ENCODE measurements around the gene ISG15.

Gene ISG15

DNA sequence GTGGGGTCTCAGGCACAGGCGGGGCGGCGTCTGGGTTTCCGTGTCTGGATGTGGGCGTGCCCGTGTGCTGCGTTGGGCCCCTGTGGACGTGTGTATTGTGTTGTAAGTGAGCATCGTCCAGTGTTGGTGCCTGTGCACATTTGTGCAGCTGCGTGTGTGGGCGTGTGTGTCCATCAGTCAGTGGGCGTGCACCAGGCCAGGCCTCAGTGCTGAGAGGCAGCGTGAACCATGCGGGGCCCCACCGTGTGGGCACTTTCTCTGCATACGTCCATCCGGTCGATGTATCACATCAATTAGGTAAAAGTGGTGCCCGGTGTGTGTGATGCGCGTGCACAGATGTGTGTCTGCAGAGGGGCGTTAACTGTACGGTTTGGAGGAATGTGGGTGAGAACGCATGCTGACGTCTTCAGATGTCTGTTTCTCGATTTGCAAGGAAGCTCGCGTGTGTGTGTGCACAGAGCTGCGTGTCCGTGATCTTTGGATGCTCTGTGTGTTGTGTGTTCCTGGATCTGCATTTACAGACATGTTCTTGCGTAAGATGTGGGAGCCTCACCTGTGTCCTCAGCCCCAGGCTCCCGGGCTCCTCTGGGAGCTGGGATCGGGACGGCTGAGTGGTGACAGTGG, 31.3 kb downstream of the ISG15 start:
- Histone ChIP-seq H3K36me3 (ENCODE audit: insufficient read depth, low read length) (no peaks in the 10 kb centered on the region), H3K27ac (ENCODE audit: low read depth, low read length, poor library complexity, severe bottlenecking) (no peak overlapping the region), H4K20me1 (ENCODE audit: insufficient read depth, low read length) (no peaks in the 10 kb centered on the region), H3K4me3 (ENCODE audit: low read depth, low read length, poor library complexity, severe bottlenecking) (no peak overlapping the region), H3K79me2 (ENCODE audit: insufficient read depth, low read length) (no peaks in the 10 kb centered on the region), H3F3A (ENCODE audit: insufficient read depth, low read length) (no peaks in the 10 kb centered on the region), H2AFZ (ENCODE audit: low read length) (no peak overlapping the region), H3K4me1 (ENCODE audit: insufficient read depth, low read length, severe bottlenecking) (no peaks in the 10 kb centered on the region), H3K4me2 (ENCODE audit: low read length) (no peak overlapping the region), H3K27me3 (ENCODE audit: insufficient read depth, low read length) (no peaks in the 10 kb centered on the region), H3K9me2 (ENCODE audit: low read depth, low read length) (no peaks in the 10 kb centered on the region), H3K9ac (ENCODE audit: low read length) (no peak overlapping the region), H3K9me3 (ENCODE audit: low read length) (no peaks in the 10 kb centered on the region)
- TF ChIP-seq, protein P1, sequence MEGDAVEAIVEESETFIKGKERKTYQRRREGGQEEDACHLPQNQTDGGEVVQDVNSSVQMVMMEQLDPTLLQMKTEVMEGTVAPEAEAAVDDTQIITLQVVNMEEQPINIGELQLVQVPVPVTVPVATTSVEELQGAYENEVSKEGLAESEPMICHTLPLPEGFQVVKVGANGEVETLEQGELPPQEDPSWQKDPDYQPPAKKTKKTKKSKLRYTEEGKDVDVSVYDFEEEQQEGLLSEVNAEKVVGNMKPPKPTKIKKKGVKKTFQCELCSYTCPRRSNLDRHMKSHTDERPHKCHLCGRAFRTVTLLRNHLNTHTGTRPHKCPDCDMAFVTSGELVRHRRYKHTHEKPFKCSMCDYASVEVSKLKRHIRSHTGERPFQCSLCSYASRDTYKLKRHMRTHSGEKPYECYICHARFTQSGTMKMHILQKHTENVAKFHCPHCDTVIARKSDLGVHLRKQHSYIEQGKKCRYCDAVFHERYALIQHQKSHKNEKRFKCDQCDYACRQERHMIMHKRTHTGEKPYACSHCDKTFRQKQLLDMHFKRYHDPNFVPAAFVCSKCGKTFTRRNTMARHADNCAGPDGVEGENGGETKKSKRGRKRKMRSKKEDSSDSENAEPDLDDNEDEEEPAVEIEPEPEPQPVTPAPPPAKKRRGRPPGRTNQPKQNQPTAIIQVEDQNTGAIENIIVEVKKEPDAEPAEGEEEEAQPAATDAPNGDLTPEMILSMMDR (IDR thresholded peaks at IDR 0.05; ENCODE audit: low read length) = no peak
- no peak for TF ChIP-seq EZH2 (IDR thresholded peaks at IDR 0.05; ENCODE audit: borderline replicate concordance, low read length)

DNA sequence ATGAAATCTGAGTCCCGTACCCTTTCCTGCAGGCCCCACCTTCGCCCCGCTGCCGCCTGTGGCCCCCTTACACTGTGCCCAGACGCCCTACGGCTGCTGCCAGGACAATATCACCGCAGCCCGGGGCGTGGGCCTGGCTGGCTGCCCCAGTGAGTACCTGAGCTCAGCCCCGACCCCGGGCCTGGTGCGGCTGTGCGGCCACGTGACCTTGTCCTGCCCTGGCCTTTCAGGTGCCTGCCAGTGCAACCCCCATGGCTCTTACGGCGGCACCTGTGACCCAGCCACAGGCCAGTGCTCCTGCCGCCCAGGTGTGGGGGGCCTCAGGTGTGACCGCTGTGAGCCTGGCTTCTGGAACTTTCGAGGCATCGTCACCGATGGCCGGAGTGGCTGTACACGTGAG, 31.8 kb downstream of the ISG15 start:
- Histone ChIP-seq H3K27ac (ENCODE audit: low read depth, low read length, poor library complexity, severe bottlenecking) (no peak overlapping the region), H3K4me1 (ENCODE audit: insufficient read depth, low read length, severe bottlenecking) (no peaks in the 10 kb centered on the region), H3K79me2 (ENCODE audit: insufficient read depth, low read length) (no peaks in the 10 kb centered on the region), H3K4me3 (ENCODE audit: low read depth, low read length, poor library complexity, severe bottlenecking) (no peak overlapping the region), H3K27me3 (ENCODE audit: insufficient read depth, low read length) (no peaks in the 10 kb centered on the region), H3K9me2 (ENCODE audit: low read depth, low read length) (no peaks in the 10 kb centered on the region), H3F3A (ENCODE audit: insufficient read depth, low read length) (no peaks in the 10 kb centered on the region), H3K4me2 (ENCODE audit: low read length) (no peak overlapping the region), H3K36me3 (ENCODE audit: insufficient read depth, low read length) (no peaks in the 10 kb centered on the region), H2AFZ (ENCODE audit: low read length) (no peak overlapping the region), H3K9me3 (ENCODE audit: low read length) (no peaks in the 10 kb centered on the region), H4K20me1 (ENCODE audit: insufficient read depth, low read length) (no peaks in the 10 kb centered on the region), H3K9ac (ENCODE audit: low read length) (no peak overlapping the region)
- no peak for TF ChIP-seq EZH2 (IDR thresholded peaks at IDR 0.05; ENCODE audit: borderline replicate concordance, low read length)
- TF ChIP-seq, protein P1 (IDR thresholded peaks at IDR 0.05; ENCODE audit: low read length) = no peak

DNA sequence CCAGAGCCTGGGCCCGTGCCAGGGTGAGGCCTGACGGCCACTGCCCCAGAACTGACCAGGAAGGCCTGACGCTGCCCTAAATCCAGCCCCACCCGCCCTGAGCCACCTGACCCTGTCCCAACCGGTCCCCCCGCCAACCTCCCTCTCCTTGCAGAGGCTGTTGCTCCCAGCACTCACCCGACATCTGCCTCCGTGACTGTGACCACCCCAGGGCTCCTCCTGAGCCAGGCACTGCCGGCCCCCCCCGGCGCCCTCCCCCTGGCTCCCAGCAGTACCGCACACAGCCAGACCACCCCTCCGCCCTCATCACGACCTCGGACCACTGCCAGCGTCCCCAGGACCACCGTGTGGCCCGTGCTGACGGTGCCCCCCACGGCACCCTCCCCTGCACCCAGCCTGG, 32.9 kb downstream of the ISG15 start:
- Histone ChIP-seq H3K9me3 (ENCODE audit: low read length) (no peaks in the 10 kb centered on the region), H3F3A (ENCODE audit: insufficient read depth, low read length) (no peaks in the 10 kb centered on the region), H3K9ac (ENCODE audit: low read length) (no peak overlapping the region), H3K36me3 (ENCODE audit: insufficient read depth, low read length) (no peaks in the 10 kb centered on the region), H3K4me1 (ENCODE audit: insufficient read depth, low read length, severe bottlenecking) (no peaks in the 10 kb centered on the region), H3K4me2 (ENCODE audit: low read length) (no peak overlapping the region), H3K9me2 (ENCODE audit: low read depth, low read length) (no peaks in the 10 kb centered on the region), H3K4me3 (ENCODE audit: low read depth, low read length, poor library complexity, severe bottlenecking) (no peak overlapping the region), H3K27me3 (ENCODE audit: insufficient read depth, low read length) (no peaks in the 10 kb centered on the region), H3K27ac (ENCODE audit: low read depth, low read length, poor library complexity, severe bottlenecking) (no peak overlapping the region), H4K20me1 (ENCODE audit: insufficient read depth, low read length) (no peaks in the 10 kb centered on the region), H3K79me2 (ENCODE audit: insufficient read depth, low read length) (no peaks in the 10 kb centered on the region), H2AFZ (ENCODE audit: low read length) (no peak overlapping the region)
- TF ChIP-seq EZH2 (IDR thresholded peaks at IDR 0.05; ENCODE audit: borderline replicate concordance, low read length) = no peak
- TF ChIP-seq, protein P1 (IDR thresholded peaks at IDR 0.05; ENCODE audit: low read length) = no peak
